Posterior cingulate gyrus (tissue), 11 donors: ENCODE data around the gene FADS1.

Experiments used
- DNase-seq, 10 donors: peaks; one replicate each; pipeline versions ENCODE4 v3.0.0 to v3.0.0-alpha.2; 2020 to 2021; ENCODE audit warnings: mixed read lengths in 3 of 10
- intact Hi-C: fragments of 100-400 bp; cut with DNase I; formaldehyde crosslinking; loops from one replicate; pipeline ENCODE4 v1.15.1; 2023

The FADS1 gene

GRCh38 chr11:61768376-61769076 is 48.3 kb downstream of the FADS1 start:
- DNase-seq, result no peak
- intact Hi-C loops, result no loop called here

GRCh38 chr11:61766353-61766841 is 50.4 kb downstream of the FADS1 start:
- DNase-seq, result no peak
- intact Hi-C loops, result no loop called here

GRCh38 chr11:61765550-61766253 is 51.1 kb downstream of the FADS1 start:
- no peak for DNase-seq
- intact Hi-C loops, result no loop called here

- intact Hi-C loops, result no loop called here
- DNase-seq, result no peak
Observed at GRCh38 chr11:61764606-61765260, 52.1 kb downstream of the FADS1 start.

- DNase-seq, result no peak
- intact Hi-C loops, result no loop called here
Observed at GRCh38 chr11:61763930-61764605, 52.7 kb downstream of the FADS1 start.

GRCh38 chr11:61762798-61763197 is 54.0 kb downstream of the FADS1 start:
- intact Hi-C loops, result no loop called here

GRCh38 chr11:61762223-61762615 is 54.6 kb downstream of the FADS1 start:
- intact Hi-C loops, result no loop called here
- no peak for DNase-seq

More at GRCh38 chr11:61762798-61763197, 54.0 kb downstream of the FADS1 start:
- DNase-seq, result no peak

GRCh38 chr11:61761440-61762222 is 55.2 kb downstream of the FADS1 start:
- peak in 1 of 10 donors; percentile 91 for DNase-seq
- intact Hi-C loops, result no loop called here

GRCh38 chr11:61760946-61761345 is 55.9 kb downstream of the FADS1 start:
- peak in 9 of 10 donors; percentile 62 to 97 (median 86) for DNase-seq
- intact Hi-C loops, result no loop called here

- intact Hi-C loops, result no loop called here
- peak in 4 of 10 donors; percentile 37 to 58 (median 48) for DNase-seq
Observed at GRCh38 chr11:61757213-61757862, 59.5 kb downstream of the FADS1 start.

GRCh38 chr11:61756452-61757212 is 60.2 kb downstream of the FADS1 start:
- DNase-seq, result no peak
- intact Hi-C loops, result no loop called here

- no peak for DNase-seq
- intact Hi-C loops, result no loop called here
Observed at GRCh38 chr11:61756147-61756451, 60.7 kb downstream of the FADS1 start.

- intact Hi-C loops, result no loop called here
- no peak for DNase-seq
Observed at GRCh38 chr11:61754534-61755482, 62.0 kb downstream of the FADS1 start.

GRCh38 chr11:61753672-61754071 is 63.1 kb downstream of the FADS1 start:
- DNase-seq, result no peak
- intact Hi-C loops, result no loop called here

- intact Hi-C loops, result no loop called here
- no peak for DNase-seq
Observed at GRCh38 chr11:61752925-61753521, 63.8 kb downstream of the FADS1 start.

- peak in 9 of 10 donors; percentile 37 to 94 (median 60) for DNase-seq
- intact Hi-C loops, result no loop called here
Observed at GRCh38 chr11:61752117-61752924, 64.5 kb downstream of the FADS1 start, which contains the start of gene MYRF. TSS of gene MYRF (plus strand) at chr11:61752636. CDS start at chr11:61752745, 109 bp downstream.
